Measurements from ENCODE around the gene C1QTNF4. TPM values are rescaled to one million over a fixed set of nuclear protein-coding genes. Genes with fewer than 3 reads are reported as not detected.
A peak's percentile ranks its signal among the peaks of the same experiment; 100 is the strongest.
"Not testable (repeated sequence)": the region's sequence is repeated elsewhere in the genome, so short reads cannot be mapped to it uniquely, and the experiment has no call there.

Gene C1QTNF4
- total RNA-seq, 1 experiment from 2014 or later = not detected

DNA sequence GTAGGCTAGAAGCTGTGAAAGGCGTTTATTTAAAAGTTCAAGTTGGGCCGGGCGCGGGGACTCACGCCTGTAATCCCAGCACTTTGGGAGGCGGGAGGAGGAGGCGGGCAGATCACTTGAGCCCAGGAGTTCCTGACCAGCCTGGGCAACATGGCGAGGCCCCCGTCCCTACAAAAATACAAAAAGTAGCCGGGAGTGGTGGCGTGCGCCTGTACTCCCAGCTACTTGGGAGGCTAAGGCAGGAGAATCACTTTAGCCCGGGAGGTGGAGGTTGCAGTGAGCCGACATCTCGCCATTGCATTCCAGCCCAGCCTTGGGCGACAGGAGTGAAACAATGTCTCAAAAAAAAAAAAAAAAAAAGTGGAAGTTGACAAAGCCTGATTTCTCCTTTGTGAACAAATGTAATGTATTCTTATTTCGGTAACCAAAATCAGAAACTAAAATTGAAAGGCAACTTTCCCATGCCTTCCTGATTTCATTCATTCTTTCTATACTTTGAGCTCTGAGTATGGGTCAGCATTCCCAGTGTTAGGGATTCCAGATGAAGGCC is 28.0 kb downstream of the C1QTNF4 start:
- DNase-seq (ENCODE audit: low spot score) = no peak

DNA sequence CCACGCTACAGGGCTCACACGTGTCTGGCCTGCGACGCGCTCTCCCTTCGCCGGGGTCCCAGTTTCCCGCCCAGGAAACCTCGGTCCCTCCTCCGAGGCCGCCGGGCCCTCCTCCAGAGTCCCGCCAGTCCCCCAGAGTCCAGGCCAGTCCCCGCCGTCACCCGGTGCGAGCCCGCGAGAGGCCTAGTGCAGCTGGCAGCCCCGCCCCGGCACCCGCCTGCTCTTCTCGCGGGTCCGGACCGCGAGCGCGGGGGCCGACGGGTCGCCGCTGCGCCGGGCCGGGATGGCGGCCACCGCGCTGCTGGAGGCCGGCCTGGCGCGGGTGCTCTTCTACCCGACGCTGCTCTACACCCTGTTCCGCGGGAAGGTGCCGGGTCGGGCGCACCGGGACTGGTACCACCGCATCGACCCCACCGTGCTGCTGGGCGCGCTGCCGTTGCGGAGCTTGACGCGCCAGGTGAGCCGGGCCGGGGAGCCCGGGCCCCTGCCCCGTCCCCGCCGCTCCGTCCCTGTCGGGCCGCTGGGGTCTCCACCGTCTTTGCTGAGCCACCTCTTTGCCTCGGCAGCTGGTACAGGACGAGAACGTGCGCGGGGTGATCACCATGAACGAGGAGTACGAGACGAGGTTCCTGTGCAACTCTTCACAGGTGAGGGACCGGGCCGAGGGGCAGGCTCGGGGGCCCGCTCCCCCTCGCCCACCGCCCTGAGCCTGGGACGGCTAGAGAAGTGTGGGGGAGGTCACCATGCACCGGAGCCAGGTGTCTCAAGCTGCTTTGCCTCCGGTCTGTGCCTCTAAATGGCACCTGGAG is 28.7 kb downstream of the C1QTNF4 start, which contains the start of gene PTPMT1:
Gene PTPMT1 (plus strand): TSS at position 260 of the 809 bp plus-strand sequence. CDS start 24 bp downstream, at position 284.
- DNase-seq (ENCODE audit: low spot score) = peak; percentile 69

DNA sequence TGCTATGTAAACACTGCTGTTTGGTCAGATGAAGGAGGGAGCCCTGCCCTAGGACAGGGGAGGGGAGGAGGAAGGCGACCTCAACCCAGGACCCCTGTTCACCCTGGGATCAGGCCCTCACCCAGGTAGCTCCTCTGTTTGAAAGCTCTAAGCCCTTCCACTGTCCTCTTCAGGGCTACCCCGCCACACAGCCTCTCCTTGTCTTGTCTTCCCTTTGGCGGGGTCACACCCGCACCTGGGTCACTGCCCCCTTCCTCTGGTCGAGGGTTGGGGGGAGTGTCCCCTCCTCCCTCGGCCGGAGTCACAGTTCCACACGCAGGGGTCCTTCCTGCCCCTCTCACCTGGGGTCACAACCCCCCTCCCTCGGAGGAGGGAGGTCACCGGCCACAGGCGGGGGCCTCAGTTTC is 29.3 kb downstream of the C1QTNF4 start:
- DNase-seq (ENCODE audit: low spot score) = no peak

DNA sequence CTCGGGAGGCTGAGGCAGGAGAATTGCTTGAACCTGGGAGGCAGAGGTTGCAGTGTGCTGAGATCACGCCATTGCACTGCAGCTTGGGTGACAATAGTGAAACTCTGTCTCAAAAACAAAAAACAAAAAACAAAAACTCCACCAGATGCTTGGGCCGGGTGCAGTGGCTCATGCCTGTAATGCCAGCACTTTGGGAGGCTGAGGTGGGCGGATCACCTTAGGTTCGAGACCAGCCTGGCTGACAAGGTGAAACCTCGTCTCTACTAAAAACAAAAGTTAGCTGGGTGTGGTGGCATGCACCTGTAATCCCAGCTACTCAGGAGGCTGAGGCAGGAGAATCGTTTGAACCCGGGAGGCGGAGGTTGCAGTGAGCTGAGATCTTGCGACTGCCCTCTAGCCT is 29.8 kb downstream of the C1QTNF4 start:
- not testable (repeated sequence) for DNase-seq (ENCODE audit: low spot score)

DNA sequence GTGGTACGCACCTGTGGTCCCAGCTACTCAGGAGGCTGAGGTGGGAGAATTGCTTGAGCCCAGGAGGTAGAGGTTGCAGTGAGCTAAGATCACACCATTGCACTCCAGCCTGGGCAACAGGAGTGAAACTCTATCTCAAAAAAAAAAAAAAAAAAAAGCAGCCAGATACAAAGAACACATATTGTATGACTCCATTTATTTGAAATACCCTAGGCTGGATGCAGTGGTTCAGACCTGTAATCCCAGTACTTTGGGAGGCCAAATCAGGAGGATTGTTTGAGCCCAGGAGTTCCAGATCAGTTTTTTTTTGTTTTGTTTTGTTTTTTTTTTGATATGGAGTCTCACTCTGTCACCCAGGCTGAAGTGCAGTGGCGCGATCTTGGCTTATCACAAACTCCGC is 31.8 kb downstream of the C1QTNF4 start:
- DNase-seq (ENCODE audit: low spot score) = not testable (repeated sequence)

DNA sequence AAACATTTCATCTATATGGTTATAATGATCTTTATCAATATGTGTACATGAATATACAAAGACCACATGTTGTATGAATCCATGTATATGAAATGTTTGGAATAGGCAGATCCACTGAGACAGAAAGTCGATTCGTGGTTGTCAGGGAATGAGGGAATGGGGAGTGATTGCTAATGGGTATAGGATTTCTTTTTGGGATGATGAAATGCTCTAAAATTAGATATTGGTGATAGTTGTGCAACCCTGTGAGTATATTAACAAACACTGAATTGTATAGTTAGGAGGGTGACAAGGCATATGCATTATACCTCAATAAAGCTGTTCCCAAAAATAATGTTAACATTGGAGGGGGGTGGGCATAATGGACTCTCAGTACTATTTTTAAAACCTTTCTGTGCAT is 33.8 kb downstream of the C1QTNF4 start:
- no peak for DNase-seq (ENCODE audit: low spot score)

DNA sequence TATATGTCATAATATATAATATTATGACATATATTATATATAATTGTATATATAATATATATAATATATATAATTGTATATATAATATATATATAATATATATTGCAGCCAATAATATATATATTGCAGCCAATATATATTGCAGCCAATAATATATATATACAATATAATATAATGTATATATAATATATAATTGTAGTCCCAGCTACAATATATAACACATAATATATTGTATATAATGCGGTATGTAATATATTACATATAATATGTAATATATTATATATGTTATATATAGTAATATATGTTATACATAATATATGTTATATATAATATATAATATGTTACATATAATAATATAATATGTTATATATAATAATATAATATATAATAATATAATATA is 35.5 kb downstream of the C1QTNF4 start:
- DNase-seq (ENCODE audit: low spot score) = no peak

DNA sequence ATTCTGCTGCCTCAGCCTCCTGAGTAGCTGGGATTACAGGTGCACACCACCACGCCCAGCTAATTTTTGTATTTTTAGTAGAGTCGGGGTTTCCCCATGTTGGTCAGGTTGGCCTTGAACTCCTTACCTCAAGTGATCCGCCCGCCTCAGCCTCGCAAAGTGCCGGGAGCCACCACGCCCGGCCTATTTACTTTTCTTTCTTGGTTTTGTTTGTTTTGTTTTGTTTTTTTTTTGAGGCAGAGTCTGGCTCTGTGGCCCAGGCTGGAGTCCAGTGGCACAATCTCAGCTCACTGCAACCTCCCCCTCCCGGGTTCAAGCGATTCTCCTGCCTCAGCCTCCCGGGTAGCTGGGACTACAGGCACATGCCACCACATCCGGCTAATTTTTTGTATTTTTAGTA is 37.2 kb downstream of the C1QTNF4 start:
- DNase-seq (ENCODE audit: low spot score) = not testable (repeated sequence)

DNA sequence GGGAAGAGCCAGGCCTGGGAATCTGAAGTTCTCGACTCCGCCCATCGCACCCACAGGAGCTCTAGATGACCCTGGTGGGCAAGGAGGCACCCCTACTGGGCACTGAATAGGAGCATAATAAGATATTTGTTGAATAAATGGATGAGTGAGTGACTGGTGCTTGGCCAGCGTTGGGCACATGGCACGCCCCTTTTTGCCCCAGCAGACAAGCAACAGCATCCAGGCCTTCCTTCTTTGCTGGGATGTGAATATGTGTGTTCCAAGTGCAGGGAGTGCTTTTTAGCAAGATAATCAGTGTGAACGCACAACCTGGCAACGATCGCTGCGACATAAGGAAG is 40.8 kb downstream of the C1QTNF4 start:
- DNase-seq (ENCODE audit: low spot score) = no peak

DNA sequence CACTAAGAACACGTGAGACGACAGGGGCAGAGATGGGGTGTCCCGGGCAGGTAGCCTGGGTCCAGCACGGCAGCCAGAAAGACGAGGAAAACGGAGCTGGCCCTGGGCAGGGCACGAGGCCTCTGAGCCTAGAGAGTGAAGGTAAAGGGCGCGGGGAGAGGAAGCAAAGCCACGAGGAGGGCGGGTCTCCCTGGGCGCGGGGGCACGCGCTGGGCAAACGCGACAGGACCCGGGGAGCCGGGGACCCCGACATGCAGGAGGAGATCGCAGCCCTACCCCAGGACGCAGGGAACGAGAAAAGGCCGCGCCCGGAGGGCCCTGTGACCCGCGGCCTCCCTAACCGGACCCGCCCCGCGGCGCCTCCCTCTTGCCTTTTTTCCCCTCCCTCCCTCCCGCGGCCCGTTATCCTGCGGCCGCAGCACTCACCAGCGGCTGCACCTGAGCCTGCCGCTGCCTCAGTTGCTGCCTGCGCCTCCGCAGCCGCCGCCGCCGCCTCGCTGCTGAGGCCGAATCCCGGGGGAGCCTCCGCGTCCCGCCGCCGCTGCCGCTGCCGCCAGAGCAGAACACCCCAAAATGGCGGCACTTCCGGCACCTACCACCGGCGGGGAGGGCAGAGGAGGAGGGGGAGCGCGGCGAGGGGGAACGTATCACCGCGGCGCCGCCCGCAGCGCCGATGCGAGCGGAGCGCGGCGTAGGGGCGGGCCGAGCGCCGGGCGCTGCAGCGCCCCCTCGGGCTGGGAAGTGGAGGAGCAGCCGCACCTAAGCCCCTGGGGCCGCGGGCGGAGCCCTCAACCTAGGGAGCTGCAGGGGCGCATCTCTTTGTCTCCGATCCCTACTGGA is 41.4 kb downstream of the C1QTNF4 start, which contains the start of gene CELF1:
Gene CELF1 (minus strand): TSS at position 567 of the 840 bp plus-strand sequence. CDS start 53,609 bp downstream, outside the sequence.
- peak; percentile 95 for DNase-seq (ENCODE audit: low spot score)

DNA sequence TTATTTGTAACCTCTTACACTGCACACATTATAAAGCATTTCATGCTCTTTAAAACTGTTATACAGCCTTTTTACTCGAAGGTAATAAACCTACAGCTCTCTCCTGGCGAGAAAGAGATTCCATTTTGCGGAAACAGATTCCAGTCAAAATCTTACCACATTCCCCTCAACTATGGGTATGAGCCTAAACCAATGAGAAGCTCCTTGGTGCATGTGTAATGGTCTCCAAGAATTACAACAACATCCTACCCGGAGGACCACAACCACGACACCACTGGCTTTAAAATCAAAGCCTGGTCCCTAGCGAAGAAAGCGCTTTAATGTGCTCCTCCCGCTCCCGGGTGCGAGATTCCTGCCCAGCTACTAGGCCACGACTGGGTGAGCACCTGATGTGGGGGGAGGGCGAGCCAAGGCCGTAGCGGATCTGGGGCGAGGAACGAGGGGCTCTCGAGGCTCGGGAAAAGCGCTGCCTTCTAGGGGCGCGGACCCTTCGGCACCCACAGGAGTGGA is 42.1 kb downstream of the C1QTNF4 start:
- DNase-seq (ENCODE audit: low spot score) = peak; percentile 76

DNA sequence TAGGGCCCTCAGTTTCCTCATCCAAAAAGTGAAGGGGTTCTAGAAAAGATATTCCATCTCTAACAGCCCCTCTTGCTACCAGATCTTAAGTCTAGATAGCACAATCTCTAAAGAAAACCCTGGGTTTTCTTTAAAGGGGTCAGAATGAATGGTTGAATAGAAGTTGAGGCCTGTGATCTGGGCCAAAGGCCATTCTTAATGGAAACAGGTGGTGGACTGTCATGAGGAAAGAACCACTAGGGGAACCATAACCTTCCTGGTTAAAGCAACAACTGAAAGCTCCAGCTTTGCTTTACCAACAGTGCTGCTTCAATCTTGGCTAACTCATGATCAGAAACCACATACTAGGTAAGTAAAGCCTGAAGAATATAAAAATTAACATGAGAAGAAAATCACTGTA is 43.1 kb downstream of the C1QTNF4 start:
- DNase-seq (ENCODE audit: low spot score) = peak; percentile 58

DNA sequence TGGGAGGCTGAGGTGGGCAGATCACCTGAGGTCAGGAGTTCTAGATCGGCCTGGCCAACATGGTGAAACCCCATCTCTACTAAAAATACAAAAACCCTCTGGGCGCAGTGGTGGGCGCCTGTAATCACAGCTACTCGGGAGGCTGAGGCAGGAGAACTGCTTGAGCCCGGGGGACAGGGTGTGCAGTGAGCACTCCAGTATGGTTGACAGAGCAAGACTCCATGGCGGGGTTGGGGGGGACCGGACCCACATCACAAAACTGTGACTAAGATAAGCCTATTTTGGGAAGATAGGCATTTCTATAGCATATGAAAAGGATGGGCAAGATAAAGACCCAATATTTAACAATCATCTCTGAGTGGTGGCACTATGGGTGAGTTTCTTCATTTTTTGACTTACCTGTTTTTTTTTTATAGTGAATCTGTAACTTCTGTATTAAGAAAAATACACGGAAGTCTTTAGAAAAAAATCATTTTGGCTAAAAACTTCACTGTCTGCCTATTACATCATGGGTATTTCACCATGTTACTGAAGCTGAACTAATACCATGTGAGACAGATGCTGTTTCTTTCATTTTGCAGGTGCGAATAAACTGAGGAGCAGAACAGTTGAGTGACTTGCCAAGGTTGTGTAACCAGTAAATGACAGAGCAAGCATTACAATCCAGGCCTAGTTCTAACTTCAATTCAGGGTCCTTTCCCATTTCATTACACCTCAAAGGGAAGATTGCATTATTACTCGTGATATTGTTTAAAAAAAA is 43.7 kb downstream of the C1QTNF4 start:
- no peak for DNase-seq (ENCODE audit: low spot score)

DNA sequence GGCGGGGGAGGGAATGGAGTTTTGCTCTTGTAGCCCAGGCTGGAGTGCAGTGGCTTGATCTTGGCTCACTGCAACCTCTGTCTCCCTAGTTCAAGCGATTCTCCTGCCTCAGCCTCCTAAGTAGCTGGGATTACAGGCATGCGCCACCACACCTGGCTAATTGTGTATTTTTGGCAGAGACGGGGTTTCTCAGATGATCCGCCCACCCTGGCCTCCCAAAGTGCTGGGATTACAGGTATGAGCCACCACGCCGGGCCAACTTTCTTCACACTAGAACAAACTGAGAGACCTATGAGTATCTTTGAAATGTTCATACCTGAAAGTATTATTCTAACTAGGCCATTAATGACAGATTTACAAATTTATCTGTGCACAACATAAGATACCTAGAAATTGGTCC is 47.9 kb downstream of the C1QTNF4 start:
- DNase-seq (ENCODE audit: low spot score) = not testable (repeated sequence)

DNA sequence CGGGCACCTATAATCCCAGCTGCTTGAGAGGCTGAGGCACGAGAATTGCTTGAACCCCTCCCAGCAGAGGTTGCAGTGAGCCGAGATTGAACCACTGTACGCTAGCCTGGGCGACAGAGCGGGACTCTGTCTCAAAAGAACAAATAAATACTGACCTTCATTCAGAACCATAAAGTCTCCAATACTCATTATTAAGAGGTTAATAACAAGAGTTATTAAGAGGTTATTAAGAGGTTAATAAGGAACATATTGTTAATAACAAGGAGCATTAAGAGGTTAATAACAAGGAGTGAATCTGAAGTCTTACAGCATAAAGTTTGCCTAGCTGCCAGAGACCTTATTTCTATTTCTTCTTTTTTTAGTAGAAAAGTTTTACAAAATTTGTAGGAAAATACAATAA is 48.9 kb downstream of the C1QTNF4 start:
- DNase-seq (ENCODE audit: low spot score) = no peak

DNA sequence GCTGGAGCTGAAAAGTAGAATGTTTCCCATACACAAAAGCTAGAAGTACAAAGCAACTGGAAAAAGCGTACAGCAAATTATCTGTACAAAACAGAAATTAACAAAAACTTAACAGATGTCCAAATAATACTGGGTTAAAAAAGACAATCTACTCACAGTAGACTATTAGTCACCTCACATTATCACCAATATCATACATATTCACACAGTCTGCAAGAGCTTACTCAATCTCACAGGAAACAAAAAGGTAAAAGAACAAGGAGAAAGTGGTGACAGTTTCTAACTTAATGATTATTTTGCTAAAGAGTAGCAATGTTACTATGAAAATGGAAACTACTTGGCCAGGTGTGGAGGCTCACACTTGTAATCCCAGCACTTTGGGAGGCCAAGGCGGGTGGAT is 53.1 kb downstream of the C1QTNF4 start:
- DNase-seq (ENCODE audit: low spot score) = no peak

DNA sequence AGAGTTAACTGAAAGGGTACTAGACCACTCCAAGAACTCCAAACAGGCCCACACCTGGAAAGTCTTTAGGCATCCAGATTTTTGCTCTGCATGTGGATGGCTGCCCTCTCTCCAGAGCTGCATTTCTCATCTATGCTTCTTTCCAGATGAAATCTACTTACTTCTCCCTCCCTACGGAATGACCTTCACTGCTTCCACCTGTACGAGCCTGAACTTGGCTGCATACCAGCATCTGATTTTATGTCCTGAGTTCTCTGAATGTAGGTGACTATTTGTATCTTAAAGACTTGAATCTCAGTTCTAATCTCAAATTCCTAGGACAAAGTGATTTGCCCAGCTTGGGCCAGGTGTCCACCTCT is 54.6 kb downstream of the C1QTNF4 start:
- no peak for DNase-seq (ENCODE audit: low spot score)

Measured in HT-29 (cell line).